LoVo (cell line): ENCODE measurements around the gene WTAP.

Source experiments
- DNase-seq: peaks from one replicate; pipeline ENCODE4 v3.0.0-alpha.2; 2016; ENCODE audit warnings: low spot score

WTAP gene

DNA sequence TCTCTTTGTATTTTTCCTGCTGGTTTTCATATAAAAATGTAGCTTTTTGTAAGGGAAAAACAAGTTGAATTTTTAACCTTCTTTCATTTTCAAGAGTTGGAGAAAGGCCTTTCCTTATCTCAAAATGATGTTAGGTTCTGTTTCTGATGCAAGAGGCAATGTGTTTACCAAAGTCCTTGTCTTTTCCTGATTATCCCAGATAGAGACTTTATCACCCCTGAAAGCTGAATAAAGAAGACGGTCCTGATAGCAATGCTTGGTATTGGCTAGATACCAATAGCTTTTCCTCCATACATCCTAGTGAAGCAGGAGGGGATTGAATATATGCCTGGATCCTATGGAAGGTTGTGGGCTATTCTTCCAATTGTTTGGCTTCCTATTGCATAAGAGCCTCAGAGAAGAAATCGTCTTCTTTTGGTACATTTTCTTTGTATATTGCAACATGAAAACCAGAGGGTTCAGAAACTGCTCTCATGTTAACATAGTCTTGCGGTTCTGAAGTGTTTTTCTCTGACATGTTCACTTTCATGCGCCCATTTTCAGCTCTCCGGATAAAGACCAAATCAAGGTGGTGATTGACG is 78.2 kb downstream of the WTAP start:
- no peak for DNase-seq
